Breast epithelium (tissue), 3 donors: Measurements from ENCODE around the gene ZNF507.

Experiments
- POLR2A ChIP-seq: fragments of 450-650 bp; IDR thresholded peaks from one replicate; pipeline ENCODE4 v1.6.1; 2016; ENCODE audit warnings: antibody characterized with exemption, mild to moderate bottlenecking, moderate library complexity
- POLR2AphosphoS5 ChIP-seq, 3 donors: sonication (generic); formaldehyde crosslinking; IDR thresholded peaks; one replicate each; pipeline ENCODE4 v1.6.1; 2017; ENCODE audit warnings: antibody characterized with exemption in 3 of 3
- TF ChIP-seq, protein P1 (sequence below), 3 donors: fragments of 450-650 bp; IDR thresholded peaks; one replicate each; pipeline ENCODE4 v1.5.1; 2016 to 2017; ENCODE audit warnings: antibody characterized with exemption in 3 of 3, mild to moderate bottlenecking in 3 of 3, moderate library complexity in 3 of 3

DNA sequence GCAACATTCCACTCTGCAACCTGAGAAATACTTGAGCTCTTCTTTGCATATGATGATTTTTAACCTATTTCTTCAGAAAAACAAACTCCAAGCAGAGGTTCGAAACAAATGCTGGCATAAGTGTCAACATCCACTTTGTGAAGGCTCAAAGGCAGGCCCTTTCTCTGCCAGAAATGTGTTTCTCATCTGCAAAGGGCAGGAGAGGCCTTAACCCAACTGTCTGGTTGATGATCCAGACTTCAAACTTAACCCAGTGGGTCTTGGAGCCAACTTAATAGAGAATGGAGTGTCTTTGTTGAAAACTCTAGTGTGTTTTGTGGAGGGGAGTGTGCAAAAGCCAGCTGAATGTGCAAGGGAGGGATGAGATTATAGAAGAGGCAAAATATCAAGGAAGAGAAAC lies 28.3 kb upstream of the ZNF507 start:
- TF ChIP-seq POLR2A (no peak), POLR2AphosphoS5 (IDR thresholded peaks at IDR 0.05) (no peak)
- TF ChIP-seq, protein P1, sequence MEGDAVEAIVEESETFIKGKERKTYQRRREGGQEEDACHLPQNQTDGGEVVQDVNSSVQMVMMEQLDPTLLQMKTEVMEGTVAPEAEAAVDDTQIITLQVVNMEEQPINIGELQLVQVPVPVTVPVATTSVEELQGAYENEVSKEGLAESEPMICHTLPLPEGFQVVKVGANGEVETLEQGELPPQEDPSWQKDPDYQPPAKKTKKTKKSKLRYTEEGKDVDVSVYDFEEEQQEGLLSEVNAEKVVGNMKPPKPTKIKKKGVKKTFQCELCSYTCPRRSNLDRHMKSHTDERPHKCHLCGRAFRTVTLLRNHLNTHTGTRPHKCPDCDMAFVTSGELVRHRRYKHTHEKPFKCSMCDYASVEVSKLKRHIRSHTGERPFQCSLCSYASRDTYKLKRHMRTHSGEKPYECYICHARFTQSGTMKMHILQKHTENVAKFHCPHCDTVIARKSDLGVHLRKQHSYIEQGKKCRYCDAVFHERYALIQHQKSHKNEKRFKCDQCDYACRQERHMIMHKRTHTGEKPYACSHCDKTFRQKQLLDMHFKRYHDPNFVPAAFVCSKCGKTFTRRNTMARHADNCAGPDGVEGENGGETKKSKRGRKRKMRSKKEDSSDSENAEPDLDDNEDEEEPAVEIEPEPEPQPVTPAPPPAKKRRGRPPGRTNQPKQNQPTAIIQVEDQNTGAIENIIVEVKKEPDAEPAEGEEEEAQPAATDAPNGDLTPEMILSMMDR (IDR thresholded peaks at IDR 0.05): no peak
